ENCODE measurements around the gene INF2. TPM values are rescaled to one million over a fixed set of nuclear protein-coding genes. Genes with fewer than 3 reads are reported as not detected.
A peak's percentile ranks its signal among the peaks of the same experiment; 100 is the strongest.

The INF2 gene
- total and polyA plus RNA-seq, 2 experiments from 2014 or later: 36.7 to 75.5 TPM

- no peak for ATAC-seq
- DNase-seq (ENCODE audit: low spot score): no peak
- peaks cover 32% of the 10 kb centered on the region for H3K27me3 Mint-ChIP-seq (ENCODE audit: insufficient read depth, low read depth, poor library complexity)
- peak overlapping the region; percentile 81 for H3K4me2 ChIP-seq
- H3K36me3 Mint-ChIP-seq (ENCODE audit: low read depth): no peaks in the 10 kb centered on the region; the same call in 2 of the 3 replicates
- peak overlapping the region; percentile 62 for H3K4me3 Mint-ChIP-seq
- H3K79me2 ChIP-seq (replicated peaks; ENCODE audit: insufficient read depth): peaks cover 38% of the 10 kb centered on the region
- H2AFZ ChIP-seq: peak overlapping the region; percentile 78; the same call in 1 of the 2 replicates
- no peak overlapping the region for H3K27ac Mint-ChIP-seq
- no peak overlapping the region for H3K27ac ChIP-seq (ENCODE audit: low read depth)
- H3F3A ChIP-seq (replicated peaks; ENCODE audit: low read depth): 0 out of 2 replicates have a peak, but pooled peaks cover 5% of the 10 kb centered on the region
- H3K4me1 Mint-ChIP-seq: peaks cover 25% of the 10 kb centered on the region
- H3K27me3 ChIP-seq (ENCODE audit: insufficient read depth): no peaks in the 10 kb centered on the region
- no peaks in the 10 kb centered on the region for H3K36me3 ChIP-seq (ENCODE audit: insufficient read depth)
- TF ChIP-seq NANOG (IDR thresholded peaks at IDR 0.05; ENCODE audit: borderline replicate concordance): no peak
- no peak for TF ChIP-seq CTCF (conservative IDR thresholded peaks at IDR 0.05; ENCODE audit: low read depth in 2 of 2)
- no peak for TF ChIP-seq ZNF462 (CRISPR knock-in tag; IDR thresholded peaks at IDR 0.05)
- TF ChIP-seq CREB1 (CRISPR knock-in tag; IDR thresholded peaks at IDR 0.05; ENCODE audit: low read depth): no peak
- TF ChIP-seq EZH2phosphoT487 (IDR thresholded peaks at IDR 0.05; ENCODE audit: unreplicated experiment): no peak
- no peak for TF ChIP-seq JUNB (IDR thresholded peaks at IDR 0.05; ENCODE audit: unreplicated experiment)
- no peak for TF ChIP-seq ZNF114 (CRISPR knock-in tag; IDR thresholded peaks at IDR 0.05)
- TF ChIP-seq ZNF331 (CRISPR knock-in tag; IDR thresholded peaks at IDR 0.05; ENCODE audit: low read depth): no peak
- no peak for TF ChIP-seq POLR2AphosphoS5 (IDR thresholded peaks at IDR 0.05; ENCODE audit: low read depth)
- TF ChIP-seq ETS1 (IDR thresholded peaks at IDR 0.05): no peak
- no peak for TF ChIP-seq STAT1 (IDR thresholded peaks at IDR 0.05; ENCODE audit: unreplicated experiment)
- TF ChIP-seq REST (IDR thresholded peaks at IDR 0.05; ENCODE audit: unreplicated experiment): no peak
- TF ChIP-seq EZH2 (IDR thresholded peaks at IDR 0.05; ENCODE audit: low read depth, unreplicated experiment): no peak
- H3K4me1 ChIP-seq (ENCODE audit: insufficient read depth): peaks cover 25% of the 10 kb centered on the region
- no peaks in the 10 kb centered on the region; the same call in 2 of the 3 replicates for H3K9me3 Mint-ChIP-seq
- no peaks in the 10 kb centered on the region for H3K9me2 ChIP-seq (ENCODE audit: insufficient read depth)
- 0 out of 2 replicates have a peak, but pooled peaks cover 2% of the 10 kb centered on the region for H4K20me1 ChIP-seq (replicated peaks; ENCODE audit: insufficient read depth)
- H3K4me3 ChIP-seq: peak overlapping the region; percentile 56
Measured at GRCh38 chr14:104688505-104689108, 811 bp upstream of the INF2 start.
